Measurements from ENCODE around the gene RAPGEF4. TPM values are rescaled to one million over a fixed set of nuclear protein-coding genes. Genes with fewer than 3 reads are reported as not detected.

The RAPGEF4 gene
- total and polyA plus RNA-seq, 11 donors = 1.3 to 21.2 (median 10.5) TPM

- ATAC-seq = peak in 1 of 4 donors; percentile 78
- intact Hi-C loops (cut with DNase I) = loop anchor here in 8 of 10 donors (1.0 to 5.0 kb wide), 6 partner anchors 47 to 120 kb away; no protein-coding TSS in a partner anchor
- 48 to 66% (median 54%) methylated on average over 4 of the region's 4 CpGs for WGBS, 4 donors
Observed at GRCh38 chr2:172813314-172813888, 77.8 kb downstream of the RAPGEF4 start.

DNA sequence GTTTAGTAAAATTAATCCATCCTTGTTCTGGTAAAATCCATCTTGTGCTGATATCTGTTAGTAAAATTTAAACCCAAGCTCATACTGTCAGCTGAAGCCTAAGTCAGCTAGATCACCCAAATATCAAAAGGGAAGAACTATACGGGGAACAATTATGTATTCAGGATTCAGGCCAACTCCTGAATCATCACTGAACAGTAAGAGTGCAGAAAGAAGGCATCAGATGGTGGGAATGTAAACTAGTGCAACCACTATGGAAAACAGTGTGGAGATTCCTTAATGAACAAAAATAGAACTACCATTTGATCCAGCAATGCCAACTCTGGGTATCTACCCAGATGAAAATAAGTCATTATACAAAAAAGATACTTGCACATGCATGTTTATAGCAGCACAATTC lies 81.8 kb downstream of the RAPGEF4 start:
- H3K9me3 ChIP-seq = no peaks in the 10 kb centered on the region
- no peak overlapping the region for H3K4me3 ChIP-seq
- 26 to 41% (median 34%) methylated on average over 1 of the region's 1 CpG for WGBS, 4 donors
- H3K4me1 ChIP-seq = peaks cover 0 to 12% (median 0%) of the 10 kb centered on the region in 12 donors
- intact Hi-C loops (cut with DNase I) = no loop called here
- H3K36me3 ChIP-seq = no peaks in the 10 kb centered on the region
- H3K27ac ChIP-seq = no peak overlapping the region
- ATAC-seq (no peak), DNase-seq (no peak)
- TF ChIP-seq, protein P1, sequence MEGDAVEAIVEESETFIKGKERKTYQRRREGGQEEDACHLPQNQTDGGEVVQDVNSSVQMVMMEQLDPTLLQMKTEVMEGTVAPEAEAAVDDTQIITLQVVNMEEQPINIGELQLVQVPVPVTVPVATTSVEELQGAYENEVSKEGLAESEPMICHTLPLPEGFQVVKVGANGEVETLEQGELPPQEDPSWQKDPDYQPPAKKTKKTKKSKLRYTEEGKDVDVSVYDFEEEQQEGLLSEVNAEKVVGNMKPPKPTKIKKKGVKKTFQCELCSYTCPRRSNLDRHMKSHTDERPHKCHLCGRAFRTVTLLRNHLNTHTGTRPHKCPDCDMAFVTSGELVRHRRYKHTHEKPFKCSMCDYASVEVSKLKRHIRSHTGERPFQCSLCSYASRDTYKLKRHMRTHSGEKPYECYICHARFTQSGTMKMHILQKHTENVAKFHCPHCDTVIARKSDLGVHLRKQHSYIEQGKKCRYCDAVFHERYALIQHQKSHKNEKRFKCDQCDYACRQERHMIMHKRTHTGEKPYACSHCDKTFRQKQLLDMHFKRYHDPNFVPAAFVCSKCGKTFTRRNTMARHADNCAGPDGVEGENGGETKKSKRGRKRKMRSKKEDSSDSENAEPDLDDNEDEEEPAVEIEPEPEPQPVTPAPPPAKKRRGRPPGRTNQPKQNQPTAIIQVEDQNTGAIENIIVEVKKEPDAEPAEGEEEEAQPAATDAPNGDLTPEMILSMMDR (IDR thresholded peaks at IDR 0.05) = no peak
- TF ChIP-seq POLR2A (IDR thresholded peaks at IDR 0.05) = no peak
- H3K27me3 ChIP-seq = peaks cover 0 to 4% (median 0%) of the 10 kb centered on the region in 9 donors

More at GRCh38 chr2:172813314-172813888, 77.8 kb downstream of the RAPGEF4 start:
- no peak overlapping the region for H3K4me3 ChIP-seq
- TF ChIP-seq, protein P1 (IDR thresholded peaks at IDR 0.05) = peak; percentile 39 to 73 (median 58)
- no peak for TF ChIP-seq POLR2A (IDR thresholded peaks at IDR 0.05)
- no peak for DNase-seq
- no peak overlapping the region for H3K27ac ChIP-seq
- H3K4me1 ChIP-seq = no peaks in the 10 kb centered on the region
- H3K36me3 ChIP-seq = no peaks in the 10 kb centered on the region
- H3K27me3 ChIP-seq = peaks cover 0 to 4% (median 0%) of the 10 kb centered on the region in 9 donors
- no peaks in the 10 kb centered on the region for H3K9me3 ChIP-seq

DNA sequence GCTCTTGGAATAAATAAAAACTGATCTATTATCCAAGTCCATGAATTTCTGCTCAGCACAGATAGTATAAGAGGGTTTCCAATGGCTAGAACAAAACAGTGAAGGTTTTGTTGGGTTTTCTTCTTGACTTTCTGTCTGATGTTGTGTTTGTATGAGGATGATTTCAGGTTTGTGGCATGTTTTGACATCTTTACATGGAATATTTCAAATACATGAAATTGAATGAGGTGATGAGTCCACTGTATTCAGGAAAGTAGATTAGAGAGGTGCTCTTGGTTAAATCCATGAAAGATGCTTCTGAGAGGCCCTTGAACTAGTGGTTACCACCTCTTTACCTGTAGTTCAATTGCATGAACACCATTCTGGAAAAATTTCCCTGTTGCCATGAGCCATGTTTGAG lies 84.3 kb downstream of the RAPGEF4 start:
- no peak for ATAC-seq
- no peak for DNase-seq
- H3K36me3 ChIP-seq = no peaks in the 10 kb centered on the region
- H3K27ac ChIP-seq = no peak overlapping the region
- H3K9me3 ChIP-seq = no peaks in the 10 kb centered on the region
- TF ChIP-seq POLR2A (IDR thresholded peaks at IDR 0.05) = no peak
- intact Hi-C loops (cut with DNase I) = no loop called here
- no peak overlapping the region for H3K4me3 ChIP-seq
- peaks cover 0 to 17% (median 0%) of the 10 kb centered on the region in 12 donors for H3K4me1 ChIP-seq
- no peaks in the 10 kb centered on the region for H3K27me3 ChIP-seq

DNA sequence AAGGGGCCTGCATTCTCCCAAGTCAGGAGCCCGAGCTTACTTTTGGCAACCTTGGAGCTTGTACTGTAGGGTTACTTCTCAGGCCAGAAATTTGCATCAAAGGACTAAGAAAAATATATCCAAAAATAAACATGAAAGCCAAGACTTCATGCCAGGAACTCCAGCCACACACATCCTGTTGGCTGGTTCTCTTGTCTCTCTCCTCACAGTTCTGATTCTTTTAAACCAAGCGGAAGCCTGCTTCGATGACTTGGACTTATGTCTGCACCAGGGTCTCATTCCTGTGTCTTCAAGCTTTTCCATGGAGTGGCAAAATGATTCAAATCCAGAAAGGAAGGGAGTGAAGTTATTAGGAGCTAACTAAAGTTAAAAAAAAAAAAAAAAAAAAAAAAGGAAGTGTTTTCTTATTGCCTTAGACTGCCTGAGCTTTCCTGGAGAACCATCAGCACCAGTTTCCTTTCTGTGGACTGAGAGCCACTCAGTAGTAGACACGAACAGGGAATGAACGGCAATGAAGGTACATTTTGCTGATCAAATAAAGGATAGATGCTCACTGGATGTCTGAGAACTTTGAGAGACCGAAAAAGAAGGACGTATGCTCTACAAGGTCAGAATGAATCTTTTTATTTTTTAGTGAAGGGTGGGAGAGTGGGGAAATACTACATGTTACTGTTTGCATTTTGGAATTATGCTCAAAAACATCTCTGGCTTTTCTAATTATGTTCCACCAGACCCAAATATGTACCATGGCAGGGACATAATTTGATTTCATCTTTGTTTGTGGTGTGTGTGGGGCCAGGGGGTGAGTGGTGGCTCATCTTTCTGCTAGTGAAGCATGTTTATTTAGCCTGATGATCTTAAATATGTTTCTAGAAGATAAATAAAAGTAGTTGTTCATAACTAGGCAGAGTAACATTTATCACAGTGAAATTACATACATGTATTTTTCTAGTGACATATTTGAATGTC lies 86.0 kb downstream of the RAPGEF4 start:
- DNase-seq (peak in 1 of 5 donors; percentile 33), ATAC-seq (peak in 3 of 4 donors; percentile 45 to 82 (median 59))
- peak overlapping the region; percentile 9 to 55 (median 42) for H3K4me3 ChIP-seq

More for the DNA sequence above, 86.0 kb downstream of the RAPGEF4 start:
- Histone ChIP-seq H3K27ac (peak overlapping the region in 11 of 12 donors; percentile 40 to 77 (median 68)), H3K9me3 (no peaks in the 10 kb centered on the region), H3K27me3 (no peaks in the 10 kb centered on the region), H3K4me1 (peaks cover 0 to 17% (median 0%) of the 10 kb centered on the region in 12 donors), H3K36me3 (no peaks in the 10 kb centered on the region)
- TF ChIP-seq POLR2A (IDR thresholded peaks at IDR 0.05) = no peak
- TF ChIP-seq, protein P1 (IDR thresholded peaks at IDR 0.05) = no peak
- 58 to 64% (median 62%) methylated on average over 7 of the region's 7 CpGs for WGBS, 4 donors
- intact Hi-C loops (cut with DNase I) = no loop called here
